IMR-90 (cell line): ENCODE data around the gene CYREN. TPM values are rescaled to one million over a fixed set of nuclear protein-coding genes. Genes with fewer than 3 reads are reported as not detected.

Source experiments
- ATAC-seq: fragments of 200-7000 bp; cut with Tn5 transposase; 2 replicates; pipeline ENCODE4 v1.9.1; 2020; ENCODE audit warnings: low read depth, mild to moderate bottlenecking, moderate library complexity
- Bru-seq: library from RNA; stranded (reverse); fragments of 400-500 nt; gene quantifications from one replicate; lab custom pipeline; 2021; lab: Mats Ljungman, UMichigan
- BruChase-seq, 2 experiments: library from RNA; stranded (reverse); fragments of 400-500 nt; gene quantifications; one replicate each; lab custom pipeline; 2021; lab: Mats Ljungman, UMichigan
- BruUV-seq: library from RNA; stranded (reverse); fragments of 400-500 nt; replicated peaks from 2 replicates; lab custom pipeline; 2021; lab: Mats Ljungman, UMichigan
- CTCF ChIA-PET: fragments of 300-600 bp; formaldehyde crosslinking; extraction: SDS; loops from one replicate; lab custom pipeline; 2021; ENCODE audit warnings: antibody characterized with exemption; lab: Yijun Ruan, JAX
- POLR2A ChIA-PET: fragments of 300-600 bp; sonication (Branson Sonifier 250); formaldehyde crosslinking; loops from one replicate; lab custom pipeline; 2022; ENCODE audit warnings: antibody characterized with exemption; ENCODE audit not compliant: unreplicated experiment; lab: Charles Lee
- DNase-seq: peaks from one replicate; pipeline ENCODE4 v3.0.0; 2013
- H2AFZ ChIP-seq: replicated peaks from 2 replicates; pipeline ENCODE3; 2013; ENCODE audit warnings: low read length, mild to moderate bottlenecking; ENCODE audit not compliant: poor library complexity
- H2AK5ac ChIP-seq: 2 replicates; pipeline ENCODE4 v1.6.1; 2013; ENCODE audit warnings: low read depth, low read length, inconsistent platforms
- H2AK9ac ChIP-seq: replicated peaks from 2 replicates; pipeline ENCODE3; 2013; ENCODE audit warnings: mild to moderate bottlenecking, low read depth, low read length, moderate library complexity; ENCODE audit not compliant: poor library complexity
- H2BK120ac ChIP-seq: 2 replicates; pipeline ENCODE4 v1.6.1; 2013; ENCODE audit warnings: low read depth, low read length, inconsistent platforms
- H2BK15ac ChIP-seq: 3 replicates; pipeline ENCODE4 v1.6.1; 2013; ENCODE audit warnings: low read depth, low read length, inconsistent platforms
- H2BK20ac ChIP-seq: 2 replicates; pipeline ENCODE4 v1.6.1; 2013; ENCODE audit warnings: low read depth, mild to moderate bottlenecking, inconsistent platforms, low read length, moderate library complexity
- H2BK5ac ChIP-seq: 2 replicates; pipeline ENCODE4 v1.6.1; 2013; ENCODE audit warnings: mild to moderate bottlenecking, low read depth, low read length, inconsistent platforms; ENCODE audit not compliant: poor library complexity, severe bottlenecking
- H3K14ac ChIP-seq: replicated peaks from 2 replicates; pipeline ENCODE4 v1.6.1; 2013; ENCODE audit warnings: low read depth, low read length, inconsistent platforms
- H3K18ac ChIP-seq: 2 replicates; pipeline ENCODE4 v1.6.1; 2013; ENCODE audit warnings: low read depth, low read length, control low read depth
- H3K23ac ChIP-seq: 2 replicates; pipeline ENCODE4 v1.6.1; 2013; ENCODE audit warnings: low read depth, low read length, inconsistent platforms
- H3K27ac ChIP-seq: 2 replicates; pipeline ENCODE4 v1.5.1; 2013; ENCODE audit warnings: mild to moderate bottlenecking, control low read depth, low read length; ENCODE audit not compliant: insufficient read depth
- H3K27me3 ChIP-seq: 2 replicates; pipeline ENCODE4 v1.6.1; 2013; ENCODE audit warnings: low read length; ENCODE audit not compliant: control insufficient read depth, insufficient read depth
- H3K36me3 ChIP-seq: 2 replicates; pipeline ENCODE4 v1.6.1; 2013; ENCODE audit warnings: low read length, mixed read lengths; ENCODE audit not compliant: control insufficient read depth, insufficient read depth
- H3K4ac ChIP-seq: 2 replicates; pipeline ENCODE4 v1.6.1; 2013; ENCODE audit warnings: low read depth, low read length, inconsistent platforms
- H3K4me1 ChIP-seq: 2 replicates; pipeline ENCODE4 v1.6.1; 2013; ENCODE audit warnings: low read length, mixed read lengths; ENCODE audit not compliant: control insufficient read depth, insufficient read depth
- H3K4me2 ChIP-seq: 2 replicates; pipeline ENCODE4 v1.6.1; 2013; ENCODE audit warnings: low read depth, mild to moderate bottlenecking, control low read depth, low read length, moderate library complexity
- H3K4me3 ChIP-seq: 2 replicates; pipeline ENCODE4 v1.5.1; 2013; ENCODE audit warnings: low read depth, mild to moderate bottlenecking, control low read depth, low read length, moderate library complexity; ENCODE audit not compliant: insufficient read depth
- H3K56ac ChIP-seq: 2 replicates; pipeline ENCODE4 v1.6.1; 2013; ENCODE audit warnings: low read length, inconsistent platforms; ENCODE audit not compliant: insufficient read depth; ENCODE audit errors: extremely low read depth
- H3K79me1 ChIP-seq, 2 experiments: 2 replicates each; pipeline ENCODE4 v1.6.1; 2013; ENCODE audit warnings: low read length in 2 of 2, inconsistent platforms in 1 of 2, low read depth in 1 of 2
- H3K9ac ChIP-seq: 2 replicates; pipeline ENCODE4 v1.6.1; 2013; ENCODE audit warnings: low read depth, low read length, control low read depth
- H3K9me1 ChIP-seq: 2 replicates; pipeline ENCODE4 v1.6.1; 2013; ENCODE audit warnings: low read length, inconsistent platforms; ENCODE audit not compliant: insufficient read depth
- H3K9me3 ChIP-seq: 2 replicates; pipeline ENCODE4 v1.6.1; 2013; ENCODE audit warnings: low read length; ENCODE audit not compliant: control insufficient read depth, insufficient read depth
- H4K20me1 ChIP-seq: 2 replicates; pipeline ENCODE4 v1.6.1; 2013; ENCODE audit warnings: low read length, inconsistent platforms; ENCODE audit not compliant: insufficient read depth
- H4K5ac ChIP-seq: 2 replicates; pipeline ENCODE4 v1.6.1; 2013; ENCODE audit warnings: mild to moderate bottlenecking, low read depth, low read length, control low read depth
- H4K8ac ChIP-seq, 2 experiments: 2 replicates each; pipeline ENCODE4 v1.6.1; 2013; ENCODE audit warnings: low read depth in 2 of 2, low read length in 2 of 2, control low read depth in 1 of 2, inconsistent platforms in 1 of 2
- H4K91ac ChIP-seq: 2 replicates; pipeline ENCODE4 v1.6.1; 2013; ENCODE audit warnings: low read depth, low read length, inconsistent platforms; ENCODE audit not compliant: insufficient read depth
- BHLHE40 ChIP-seq: fragments of 150-350 bp; IDR thresholded peaks from 2 replicates; pipeline ENCODE4 v1.6.1; 2016; ENCODE audit warnings: mild to moderate bottlenecking, low read depth, low read length
- CEBPB ChIP-seq: IDR thresholded peaks from 2 replicates; pipeline ENCODE4 v1.6.1; 2012; ENCODE audit warnings: low read depth, low read length, improper control_type of control experiment
- CHD1 ChIP-seq: IDR thresholded peaks from 2 replicates; pipeline ENCODE4 v1.6.1; 2012; ENCODE audit warnings: low read depth, low read length, improper control_type of control experiment
- FOS ChIP-seq: fragments of 150-350 bp; IDR thresholded peaks from 2 replicates; pipeline ENCODE4 v1.6.1; 2016; ENCODE audit warnings: low read depth, low read length
- MAZ ChIP-seq: IDR thresholded peaks from 2 replicates; pipeline ENCODE4 v1.6.1; 2012; ENCODE audit warnings: low read depth, mild to moderate bottlenecking, low read length, improper control_type of control experiment, moderate library complexity, borderline replicate concordance
- MXI1 ChIP-seq: IDR thresholded peaks from 2 replicates; pipeline ENCODE4 v1.6.1; 2012; ENCODE audit warnings: low read depth, mild to moderate bottlenecking, low read length, moderate library complexity, borderline replicate concordance
- NFE2L2 ChIP-seq: fragments of 150-350 bp; IDR thresholded peaks from 2 replicates; pipeline ENCODE4 v1.6.1; 2016; ENCODE audit warnings: low read depth, mild to moderate bottlenecking, low read length
- POLR2A ChIP-seq: IDR thresholded peaks from 2 replicates; pipeline ENCODE4 v1.6.1; 2012; ENCODE audit warnings: mild to moderate bottlenecking, low read depth, low read length
- RAD21 ChIP-seq: IDR thresholded peaks from 2 replicates; pipeline ENCODE4 v1.6.1; 2012; ENCODE audit warnings: low read length, improper control_type of control experiment
- RCOR1 ChIP-seq: IDR thresholded peaks from 2 replicates; pipeline ENCODE4 v1.6.1; 2012; ENCODE audit warnings: mild to moderate bottlenecking, low read length, improper control_type of control experiment; ENCODE audit not compliant: insufficient replicate concordance
- RFX5 ChIP-seq: IDR thresholded peaks from 2 replicates; pipeline ENCODE4 v1.8.0; 2012; ENCODE audit warnings: low read depth, mild to moderate bottlenecking, low read length, moderate library complexity
- WGBS, 2 experiments: methylation state at CpG; one replicate each; pipeline versions ENCODE4 v1.1.5 to v1.1.7; 2013; ENCODE audit warnings: missing lambda C conversion rate in 2 of 2; ENCODE audit not compliant: insufficient read length in 1 of 2; ENCODE audit errors: extremely low coverage in 2 of 2; 5-methylcytosine and 5-hydroxymethylcytosine counted together
- dilution Hi-C: fragments of 300-500 bp; cut with HindIII; formaldehyde crosslinking; loops from one replicate; pipeline ENCODE4 v1.14.3; 2018; ENCODE audit warnings: low sequenced_read_pairs; ENCODE audit not compliant: unreplicated experiment
- in situ Hi-C: fragments of 300-500 bp; cut with MboI; formaldehyde crosslinking; loops from 3 replicates; pipeline ENCODE4 v1.14.3; 2019; ENCODE audit warnings: low sequenced_read_pairs, inconsistent platforms, mixed read lengths
- intact Hi-C: fragments of 100-400 bp; cut with micrococcal nuclease; formaldehyde crosslinking; loops from 2 replicates; pipeline ENCODE4 v1.10.0; 2022
- long read RNA-seq: library from polyadenylated mRNA; unstranded; transcript quantifications from one replicate; pipeline ENCODE4 v2.0.0, GENCODE V29; 2021; ENCODE audit not compliant: unreplicated experiment
- polyA plus RNA-seq, 3 experiments: library from polyadenylated mRNA; depleted of rRNA; stranded (reverse); fragments of >200 nt; gene quantifications; 2 replicates each; pipeline ENCODE4 v1.2.3, GENCODE V29; 2012; ENCODE audit warnings: low replicate concordance in 1 of 3
- total RNA-seq: library from RNA; depleted of rRNA; stranded (reverse); fragments of >200 nt; gene quantifications from 2 replicates; pipeline ENCODE4 v1.2.3, GENCODE V29; 2012; rRNA removed
- TF ChIP-seq, protein P1 (sequence below): fragments of 150-350 bp; IDR thresholded peaks from 2 replicates; pipeline ENCODE4 v1.6.1; 2017; ENCODE audit warnings: mild to moderate bottlenecking, antibody characterized with exemption, low read length, low read depth
- TF ChIP-seq, protein P2 (sequence below): conservative IDR thresholded peaks from 2 replicates; pipeline ENCODE4 v1.5.1; 2012; ENCODE audit warnings: mild to moderate bottlenecking, low read depth, low read length, improper control_type of control experiment

The CYREN gene, protein sequence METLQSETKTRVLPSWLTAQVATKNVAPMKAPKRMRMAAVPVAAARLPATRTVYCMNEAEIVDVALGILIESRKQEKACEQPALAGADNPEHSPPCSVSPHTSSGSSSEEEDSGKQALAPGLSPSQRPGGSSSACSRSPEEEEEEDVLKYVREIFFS
- 26.5 and 33.1 TPM in 2 replicates for total RNA-seq
- 24.2 and 29.2 TPM in 2 replicates for polyA plus RNA-seq (2012; rRNA removed)
- 20.1 and 21.8 TPM in 2 replicates for polyA plus RNA-seq (2012; cell fraction: cytosol; rRNA removed)
- polyA plus RNA-seq (2012; cell fraction: nucleus; rRNA removed; ENCODE audit: low replicate concordance) = 13.8 and 18.6 TPM in 2 replicates
- percentile 68 among the genes with signal in this experiment for Bru-seq, nascent RNA
- percentile 74 among the genes with signal in this experiment for BruChase-seq, experiment 1, labeled RNA remaining after a 6-hour chase
- percentile 83 among the genes with signal in this experiment for BruChase-seq, experiment 2, labeled RNA remaining after a 2-hour chase
- long read RNA-seq, transcript CYREN-202 (4 exons, 1,738 nt) = major isoform, 20 of 64 reads
- long read RNA-seq, partial matches to known transcripts = 2 of 64 reads
- long read RNA-seq, other reads (novel, unspliced or antisense) = 30 of 64 reads

DNA sequence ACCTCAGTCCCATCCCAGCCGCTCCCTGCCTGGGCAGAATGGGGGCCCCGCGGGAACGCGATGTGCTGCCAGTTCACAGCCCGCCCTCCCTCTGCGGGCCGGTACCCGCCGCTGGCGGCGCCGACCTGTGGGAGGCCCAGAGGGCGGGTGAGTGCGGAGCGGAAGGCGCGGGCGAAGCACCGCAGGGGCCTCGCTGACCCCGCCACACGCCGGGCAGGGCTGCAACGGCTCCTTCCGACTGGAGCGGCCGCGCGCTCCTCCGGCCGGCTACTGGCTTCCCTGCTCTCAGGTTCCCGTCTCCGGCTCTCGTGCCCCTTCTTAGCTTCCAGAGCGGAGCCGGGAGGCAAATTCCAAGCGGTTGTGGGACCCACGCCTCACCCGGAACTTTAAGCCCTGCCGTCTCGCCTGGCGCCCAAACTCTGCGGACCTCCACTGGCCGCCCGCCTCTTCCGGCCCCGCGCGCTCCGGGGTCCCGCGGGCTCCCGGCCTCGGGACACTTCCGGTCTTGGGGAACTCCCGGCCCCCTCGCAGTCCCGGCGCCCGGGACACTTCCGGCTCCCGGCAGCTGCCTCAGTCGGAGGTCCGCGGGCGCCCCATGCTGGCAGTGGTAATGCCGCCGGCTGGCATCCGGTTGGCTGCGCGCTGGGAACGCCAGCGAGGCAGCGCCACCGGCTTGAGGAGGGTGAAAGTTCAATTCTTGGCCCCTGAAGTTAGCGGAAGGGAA is at the start of gene CYREN:
Gene CYREN, minus strand, starts transcription at position 434 of the 724 bp plus-strand sequence. CDS start 1,785 bp downstream, outside the sequence.
- Histone ChIP-seq H3K56ac (peak within 1 kb of the TSS; percentile 79; the same call in 1 of the 2 replicates), H3K9me1 (peaks cover 20% of the 10 kb centered on the region), H3K79me1 (peaks cover 30 to 45% of the 10 kb centered on the region in 2 experiments), H3K4me2 (peak within 1 kb of the TSS; percentile 84), H2BK120ac (peak within 1 kb of the TSS; percentile 82), H3K4me1 (peaks cover 12% of the 10 kb centered on the region), H3K4ac (peak within 1 kb of the TSS; percentile 85), H4K91ac (peak within 1 kb of the TSS; percentile 76), H2BK20ac (no peak within 1 kb of the TSS), H3K18ac (peak within 1 kb of the TSS; percentile 65), H3K9me3 (no peaks in the 10 kb centered on the region), H3K9ac (peak within 1 kb of the TSS; percentile 86), H4K8ac (peak within 1 kb of the TSS; percentile 84 to 96), H2AFZ (peak within 1 kb of the TSS; percentile 85), H2AK5ac (peak within 1 kb of the TSS; percentile 11; the same call in 1 of the 2 replicates), H4K5ac (peak within 1 kb of the TSS; percentile 89), H2AK9ac (peak within 1 kb of the TSS; percentile 93), H3K27ac (peak within 1 kb of the TSS; percentile 96), H3K27me3 (no peaks in the 10 kb centered on the region), H2BK5ac (peak within 1 kb of the TSS; percentile 83), H2BK15ac (no peak within 1 kb of the TSS), H3K14ac (peak within 1 kb of the TSS; percentile 73), H3K4me3 (peak within 1 kb of the TSS; percentile 91), H3K23ac (peak within 1 kb of the TSS; percentile 15), H4K20me1 (0 out of 2 replicates have a peak, but pooled peaks cover 4% of the 10 kb centered on the region), H3K36me3 (peaks cover 30% of the 10 kb centered on the region)
- ATAC-seq (peak; percentile 94), DNase-seq (peak; percentile 93)
- intact Hi-C loops (loop anchor here (1.0 to 2.0 kb wide), 5 partner anchors 41 to 537 kb away; partner anchors contain the start of genes AGBL3 and WDR91), in situ Hi-C loops (no loop called here), dilution Hi-C loops (no loop called here)
- WGBS, 2 experiments = 0% methylated on average over 44 of the region's 77 CpGs; no CpG with 5 or more reads in 1 of the 2 experiments
- POLR2A ChIA-PET = no interaction called here
- CTCF ChIA-PET = interaction anchor here (0.6 to 3.7 kb wide), 8 partner anchors 9 to 484 kb away, joined by 3 to 17 read pairs (median 4); partner anchors contain the start of gene AGBL3
- no TSS peak for BruUV-seq
- TF ChIP-seq RFX5 (no peak), CHD1 (no peak), FOS (no peak), RCOR1 (no peak), CEBPB (no peak), RAD21 (peak; percentile 75), MXI1 (peak; percentile 8; the same call in 1 of the 2 replicates), BHLHE40 (peak; percentile 17; the same call in 1 of the 2 replicates), NFE2L2 (no peak), MAZ (peak; percentile 73; the same call in 1 of the 2 replicates), POLR2A (peak; percentile 75)
- TF ChIP-seq, protein P1, sequence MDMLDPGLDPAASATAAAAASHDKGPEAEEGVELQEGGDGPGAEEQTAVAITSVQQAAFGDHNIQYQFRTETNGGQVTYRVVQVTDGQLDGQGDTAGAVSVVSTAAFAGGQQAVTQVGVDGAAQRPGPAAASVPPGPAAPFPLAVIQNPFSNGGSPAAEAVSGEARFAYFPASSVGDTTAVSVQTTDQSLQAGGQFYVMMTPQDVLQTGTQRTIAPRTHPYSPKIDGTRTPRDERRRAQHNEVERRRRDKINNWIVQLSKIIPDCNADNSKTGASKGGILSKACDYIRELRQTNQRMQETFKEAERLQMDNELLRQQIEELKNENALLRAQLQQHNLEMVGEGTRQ = no peak
- TF ChIP-seq, protein P2, sequence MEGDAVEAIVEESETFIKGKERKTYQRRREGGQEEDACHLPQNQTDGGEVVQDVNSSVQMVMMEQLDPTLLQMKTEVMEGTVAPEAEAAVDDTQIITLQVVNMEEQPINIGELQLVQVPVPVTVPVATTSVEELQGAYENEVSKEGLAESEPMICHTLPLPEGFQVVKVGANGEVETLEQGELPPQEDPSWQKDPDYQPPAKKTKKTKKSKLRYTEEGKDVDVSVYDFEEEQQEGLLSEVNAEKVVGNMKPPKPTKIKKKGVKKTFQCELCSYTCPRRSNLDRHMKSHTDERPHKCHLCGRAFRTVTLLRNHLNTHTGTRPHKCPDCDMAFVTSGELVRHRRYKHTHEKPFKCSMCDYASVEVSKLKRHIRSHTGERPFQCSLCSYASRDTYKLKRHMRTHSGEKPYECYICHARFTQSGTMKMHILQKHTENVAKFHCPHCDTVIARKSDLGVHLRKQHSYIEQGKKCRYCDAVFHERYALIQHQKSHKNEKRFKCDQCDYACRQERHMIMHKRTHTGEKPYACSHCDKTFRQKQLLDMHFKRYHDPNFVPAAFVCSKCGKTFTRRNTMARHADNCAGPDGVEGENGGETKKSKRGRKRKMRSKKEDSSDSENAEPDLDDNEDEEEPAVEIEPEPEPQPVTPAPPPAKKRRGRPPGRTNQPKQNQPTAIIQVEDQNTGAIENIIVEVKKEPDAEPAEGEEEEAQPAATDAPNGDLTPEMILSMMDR = peak; percentile 83
